GM18873 (cell line): ENCODE measurements around the gene UBN1.
A peak's percentile ranks its signal among the peaks of the same experiment; 100 is the strongest.

Source experiments
- ATAC-seq: cut with Tn5 transposase; IDR thresholded peaks from one replicate; pipeline ENCODE4 v1.9.1; 2021; ENCODE audit warnings: mild to moderate bottlenecking, moderate library complexity, moderate number of reproducible peaks; ENCODE audit not compliant: unreplicated experiment, low FRiP score

UBN1 gene

GRCh38 chr16:4814046-4814445, 33.2 kb upstream of the UBN1 start:
- ATAC-seq: no peak

- no peak for ATAC-seq
Measured at GRCh38 chr16:4814542-4815173, 32.6 kb upstream of the UBN1 start.

- no peak for ATAC-seq
Measured at GRCh38 chr16:4820652-4821051, 26.6 kb upstream of the UBN1 start.

- no peak for ATAC-seq
Measured at GRCh38 chr16:4825196-4825595, 22.1 kb upstream of the UBN1 start.

- no peak for ATAC-seq
Measured at GRCh38 chr16:4826526-4826925, 20.8 kb upstream of the UBN1 start.

GRCh38 chr16:4826980-4827379, 20.3 kb upstream of the UBN1 start:
- no peak for ATAC-seq

- ATAC-seq: no peak
Measured at GRCh38 chr16:4828567-4829321, 18.5 kb upstream of the UBN1 start.

- ATAC-seq: no peak
Measured at GRCh38 chr16:4830408-4830807, 16.9 kb upstream of the UBN1 start.

GRCh38 chr16:4831616-4832015, 15.7 kb upstream of the UBN1 start:
- ATAC-seq: no peak

GRCh38 chr16:4832698-4833343, 14.5 kb upstream of the UBN1 start:
- no peak for ATAC-seq

GRCh38 chr16:4833584-4833983, 13.7 kb upstream of the UBN1 start:
- no peak for ATAC-seq

GRCh38 chr16:4836727-4837126, 10.6 kb upstream of the UBN1 start:
- no peak for ATAC-seq

GRCh38 chr16:4837733-4838501, 9.4 kb upstream of the UBN1 start:
- ATAC-seq: no peak

GRCh38 chr16:4839942-4840341, 7.3 kb upstream of the UBN1 start:
- ATAC-seq: no peak

- ATAC-seq: no peak
Measured at GRCh38 chr16:4840984-4841383, 6.3 kb upstream of the UBN1 start.

GRCh38 chr16:4846503-4846900, 779 bp upstream of the UBN1 start:
- ATAC-seq: no peak

GRCh38 chr16:4847774-4848587, 700 bp downstream of the UBN1 start:
- peak; percentile 13 for ATAC-seq

GRCh38 chr16:4850211-4850610, 2.9 kb downstream of the UBN1 start:
- no peak for ATAC-seq

- no peak for ATAC-seq
Measured at GRCh38 chr16:4852221-4852872, 5.1 kb downstream of the UBN1 start.

- no peak for ATAC-seq
Measured at GRCh38 chr16:4855371-4855770, 8.1 kb downstream of the UBN1 start.
